Fibroblast of skin of abdomen (primary cell): ENCODE measurements around the gene HSPA2. TPM values are rescaled to one million over a fixed set of nuclear protein-coding genes. Genes with fewer than 3 reads are reported as not detected.

Source experiments
- DNase-seq: peaks from one replicate; pipeline ENCODE4 v3.0.0-alpha.2; 2013
- polyA plus RNA-seq, 2 experiments: library from polyadenylated mRNA; unstranded; fragments of 120-200 nt; gene quantifications; one replicate each; pipeline ENCODE4 v1.2.1, GENCODE V29; 2013; ENCODE audit not compliant: insufficient read length in 2 of 2

The HSPA2 gene
- 51.3 TPM for polyA plus RNA-seq (2013, experiment 1 of 2; ENCODE audit: insufficient read length)
- 53.5 TPM for polyA plus RNA-seq (2013, experiment 2 of 2; ENCODE audit: insufficient read length)

DNA sequence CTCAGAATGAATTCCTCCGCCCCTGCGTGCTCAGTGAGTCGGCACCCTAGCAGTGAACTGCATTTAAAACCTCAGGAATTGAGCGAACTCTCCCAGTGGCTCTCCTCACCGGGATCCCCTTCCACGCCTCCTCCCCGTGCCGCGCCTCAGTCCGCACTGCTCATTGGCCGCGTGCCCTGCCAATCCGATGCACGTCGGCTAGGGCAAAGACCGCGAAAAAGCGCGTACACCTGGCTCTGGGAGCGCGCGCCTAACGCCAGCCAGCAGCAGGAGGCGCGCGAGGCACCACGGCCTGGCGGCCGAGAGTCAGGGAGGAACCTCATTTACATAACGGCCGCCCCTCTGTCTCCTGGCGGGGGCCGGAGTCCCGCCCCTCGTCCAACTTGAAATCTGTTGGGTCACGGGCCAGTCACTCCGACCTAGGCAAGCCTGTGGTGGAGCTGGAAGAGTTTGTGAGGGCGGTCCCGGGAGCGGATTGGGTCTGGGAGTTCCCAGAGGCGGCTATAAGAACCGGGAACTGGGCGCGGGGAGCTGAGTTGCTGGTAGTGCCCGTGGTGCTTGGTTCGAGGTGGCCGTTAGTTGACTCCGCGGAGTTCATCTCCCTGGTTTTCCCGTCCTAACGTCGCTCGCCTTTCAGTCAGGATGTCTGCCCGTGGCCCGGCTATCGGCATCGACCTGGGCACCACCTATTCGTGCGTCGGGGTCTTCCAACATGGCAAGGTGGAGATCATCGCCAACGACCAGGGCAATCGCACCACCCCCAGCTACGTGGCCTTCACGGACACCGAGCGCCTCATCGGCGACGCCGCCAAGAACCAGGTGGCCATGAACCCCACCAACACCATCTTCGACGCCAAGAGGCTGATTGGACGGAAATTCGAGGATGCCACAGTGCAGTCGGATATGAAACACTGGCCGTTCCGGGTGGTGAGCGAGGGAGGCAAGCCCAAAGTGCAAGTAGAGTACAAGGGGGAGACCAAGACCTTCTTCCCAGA is at the start of gene HSPA2:
Gene HSPA2 (plus strand): TSS at position 534 of the 995 bp plus-strand sequence. CDS start 109 bp downstream, at position 643.
- DNase-seq = peak; percentile 100

DNA sequence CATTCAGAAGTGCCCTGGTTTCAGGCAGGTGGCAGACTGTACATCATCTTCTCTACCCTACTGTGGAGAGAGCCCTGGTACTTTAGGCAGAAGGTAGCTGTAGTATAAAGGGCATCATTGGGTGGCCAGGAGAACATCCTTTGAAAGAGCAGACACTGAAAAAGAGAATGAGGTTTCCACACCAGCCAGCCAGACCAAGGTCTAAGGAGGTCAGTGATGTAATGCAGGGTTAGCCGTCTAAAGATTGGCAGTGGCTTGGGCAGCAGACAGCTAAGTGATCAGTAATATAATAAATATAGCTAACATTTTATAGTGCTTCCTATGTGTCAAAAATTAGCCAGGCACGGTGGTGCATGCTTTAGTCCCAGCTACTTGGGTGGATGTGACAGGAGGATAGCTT is 48.9 kb upstream of the HSPA2 start:
- DNase-seq = no peak

DNA sequence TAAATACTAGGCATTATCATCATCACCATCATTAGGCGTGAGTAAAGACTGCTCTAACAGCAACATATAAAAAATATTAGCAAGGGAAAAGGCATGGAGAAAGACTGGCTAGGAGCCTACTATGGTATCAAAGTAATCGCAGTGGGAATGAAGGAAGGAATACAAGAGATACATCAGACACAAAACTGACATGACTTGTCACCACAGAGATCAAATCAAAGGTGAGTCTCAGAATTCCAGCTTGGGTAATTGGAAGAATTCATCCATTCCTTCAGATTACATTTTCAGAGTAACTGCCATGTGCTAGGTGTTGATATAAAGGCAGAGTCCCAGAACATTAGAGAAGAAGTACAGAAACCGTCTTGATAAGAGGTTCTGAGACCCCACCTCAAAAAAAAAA is 47.1 kb upstream of the HSPA2 start:
- DNase-seq = no peak

DNA sequence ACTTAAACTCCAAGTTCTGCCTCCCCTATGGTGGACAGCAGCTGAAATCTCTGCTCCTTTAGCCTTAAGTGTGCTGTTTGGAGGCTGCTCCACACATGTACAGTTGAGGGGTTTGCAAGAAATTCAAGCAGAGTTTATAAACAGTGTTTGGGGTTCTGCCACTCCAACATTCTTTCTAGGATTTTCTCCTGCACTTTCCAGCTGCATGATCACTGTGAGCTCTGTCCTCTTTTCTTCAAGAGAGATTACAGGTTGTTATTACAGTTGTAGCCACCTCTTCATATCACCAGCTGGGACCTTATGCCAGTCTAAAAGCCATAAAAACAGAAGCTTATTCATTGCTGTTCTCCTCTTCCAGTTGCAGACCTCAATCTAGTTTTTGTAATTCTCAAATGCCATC is 45.3 kb upstream of the HSPA2 start:
- no peak for DNase-seq

DNA sequence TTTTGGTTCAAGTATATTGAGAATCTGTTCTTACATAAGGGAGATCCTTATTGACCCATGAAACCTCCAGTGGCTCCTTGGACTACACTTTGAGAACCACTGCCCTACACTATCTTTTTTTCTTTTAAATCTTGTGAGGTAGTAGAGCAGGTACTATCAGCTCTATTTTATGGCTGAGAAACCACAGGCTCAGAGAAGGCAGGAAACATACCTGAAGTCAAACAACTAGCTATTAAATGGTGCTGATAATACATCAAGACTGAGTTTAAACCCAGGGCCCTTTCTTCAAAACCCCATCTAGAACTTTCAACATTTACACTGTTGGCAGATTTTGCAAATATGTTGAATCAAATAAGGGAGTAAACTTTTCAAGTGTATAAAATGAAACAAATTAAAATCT is 43.8 kb upstream of the HSPA2 start:
- no peak for DNase-seq

DNA sequence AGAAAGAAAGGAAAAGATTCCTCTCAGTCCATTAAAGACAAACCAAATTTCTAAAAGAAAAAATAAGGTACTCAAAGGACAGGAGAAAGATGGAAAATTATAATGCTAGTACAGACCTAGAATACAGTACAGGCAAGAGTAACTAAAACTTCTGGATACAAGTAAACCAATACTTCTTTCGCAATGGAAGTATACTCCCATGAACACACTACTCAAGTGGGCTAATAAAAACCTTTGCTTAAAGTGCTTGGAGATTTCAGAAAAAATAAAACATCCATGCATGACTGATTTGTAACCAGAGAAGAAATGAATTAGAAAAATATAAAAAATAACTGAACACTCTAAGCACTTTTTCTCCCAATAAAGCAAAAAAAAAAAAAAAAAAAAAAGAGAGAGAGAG is 40.5 kb upstream of the HSPA2 start:
- no peak for DNase-seq

DNA sequence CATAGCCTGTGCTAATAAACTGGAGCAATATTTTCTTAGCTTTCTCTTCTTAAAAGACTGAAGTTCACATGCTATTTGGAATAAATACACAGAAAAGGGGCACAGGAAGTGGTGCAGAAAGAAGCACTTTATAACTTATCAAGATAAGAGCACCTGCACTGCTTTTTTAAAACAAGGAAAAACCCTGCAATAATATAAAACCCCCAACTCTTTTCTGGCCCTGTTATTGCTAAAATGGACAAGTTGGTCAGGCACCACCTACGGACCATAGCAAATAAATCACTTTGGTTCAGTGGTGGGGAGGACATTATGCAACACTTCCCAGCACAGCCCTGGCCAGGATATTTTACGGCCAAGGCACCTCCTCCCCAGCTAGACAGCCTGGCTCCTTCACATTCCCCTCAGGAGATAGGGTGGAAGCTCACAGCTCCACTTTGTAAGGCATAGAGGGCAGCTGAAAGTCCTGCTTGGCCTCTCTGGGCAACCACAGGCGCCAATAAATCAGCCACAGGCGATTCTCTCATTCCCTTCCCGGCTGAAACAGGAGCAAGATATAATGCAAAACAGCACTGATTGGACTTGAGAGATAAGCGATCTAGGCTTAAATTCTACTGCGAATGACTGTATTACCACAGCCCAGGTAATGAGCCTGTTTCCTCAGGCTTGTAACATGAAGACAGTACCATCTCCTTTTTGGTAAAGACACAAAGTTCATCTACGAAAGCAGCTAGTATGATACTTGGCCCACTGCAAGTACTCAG is 39.0 kb upstream of the HSPA2 start:
- peak; percentile 70 for DNase-seq

DNA sequence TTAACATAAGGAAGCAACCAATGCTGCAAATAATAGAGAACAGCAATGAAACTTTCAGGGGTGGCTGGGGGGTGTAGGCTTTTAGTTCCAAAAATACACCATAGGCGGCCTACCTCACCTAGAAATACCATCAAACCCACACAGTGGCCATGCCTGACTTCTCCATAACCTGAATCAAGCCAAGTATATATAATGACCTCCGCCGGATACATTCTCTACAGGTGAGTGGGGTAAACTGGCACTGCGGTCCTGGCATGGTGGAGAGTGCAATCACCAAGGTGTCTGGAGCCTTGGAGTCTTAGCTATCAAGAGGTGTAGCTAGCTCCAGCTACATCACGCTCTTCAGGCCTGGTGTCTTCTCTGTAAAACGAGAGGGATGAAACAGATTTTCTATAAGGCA is 38.1 kb upstream of the HSPA2 start:
- DNase-seq = no peak

DNA sequence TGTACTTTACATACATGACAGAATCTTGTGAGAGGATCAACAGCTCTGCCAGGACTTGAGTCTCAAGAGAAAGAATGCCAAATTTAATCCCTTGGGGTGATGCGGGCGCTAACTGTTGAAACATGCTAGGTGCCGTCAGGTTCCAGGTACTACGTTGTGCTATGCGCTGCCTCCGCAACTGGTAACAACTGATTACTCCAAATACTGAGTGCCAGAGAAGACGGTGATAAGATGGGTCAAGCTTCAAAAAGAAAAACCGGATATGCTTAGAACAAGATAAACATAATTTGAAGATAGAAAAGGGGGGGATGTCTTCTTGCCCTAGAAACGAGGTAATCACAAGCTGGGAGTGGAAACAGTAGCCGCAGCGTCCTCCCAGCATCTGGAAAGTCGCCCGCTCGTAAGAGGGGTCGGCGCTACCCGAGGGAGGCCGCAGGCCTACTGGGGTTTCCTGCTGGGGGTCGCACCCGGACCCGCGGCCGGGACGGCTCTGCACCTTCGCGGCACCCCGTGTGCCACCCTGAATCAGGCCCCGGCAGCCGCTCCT is 37.6 kb upstream of the HSPA2 start:
- no peak for DNase-seq

DNA sequence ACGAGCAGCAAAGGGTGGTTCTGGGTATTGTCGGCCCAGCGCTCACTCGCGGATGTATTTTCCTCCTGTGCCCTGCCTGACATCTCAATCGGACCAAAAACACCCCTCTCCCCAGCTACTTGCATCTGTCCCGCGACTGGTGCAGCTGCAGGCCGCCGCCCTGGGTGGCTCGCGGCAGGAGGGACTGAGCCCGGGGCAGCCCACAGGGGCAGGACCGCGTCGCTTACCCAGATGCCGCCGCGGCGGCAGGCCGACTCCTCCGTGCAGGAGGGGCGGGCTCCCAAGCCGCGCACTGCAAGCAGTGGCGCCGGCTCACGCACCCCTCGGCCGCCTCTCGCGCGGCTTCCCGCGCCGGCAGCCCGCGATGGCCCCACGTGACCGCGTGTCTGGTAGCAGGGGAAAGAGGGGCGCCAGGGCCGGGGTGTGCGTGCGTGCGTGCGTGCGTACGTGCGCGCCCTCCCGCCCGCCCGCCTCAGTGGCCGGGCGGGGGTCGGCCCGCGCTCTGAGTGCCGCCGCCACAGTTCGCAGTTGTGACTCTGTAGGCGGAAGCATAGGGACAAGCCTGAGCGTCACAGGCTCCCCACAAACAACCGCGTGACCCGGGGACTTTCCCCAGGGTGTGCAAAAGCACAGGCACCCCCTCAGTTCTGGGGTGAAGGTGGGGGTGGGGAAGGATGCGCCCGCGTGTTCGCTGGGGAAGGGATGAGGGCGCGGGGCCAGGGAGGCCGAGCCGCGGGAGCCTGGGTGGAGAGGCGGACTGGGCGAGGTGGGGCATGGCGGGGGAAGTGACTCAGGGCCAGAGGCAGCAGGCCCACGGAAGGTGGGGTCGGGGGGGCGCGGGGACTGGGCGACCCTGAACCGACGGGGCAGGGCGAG is 36.9 kb upstream of the HSPA2 start, which contains the start of gene ZBTB25:
Gene ZBTB25 (minus strand): TSS at position 405 of the 876 bp plus-strand sequence. CDS start 13,305 bp downstream, outside the sequence.
- peak; percentile 96 for DNase-seq

DNA sequence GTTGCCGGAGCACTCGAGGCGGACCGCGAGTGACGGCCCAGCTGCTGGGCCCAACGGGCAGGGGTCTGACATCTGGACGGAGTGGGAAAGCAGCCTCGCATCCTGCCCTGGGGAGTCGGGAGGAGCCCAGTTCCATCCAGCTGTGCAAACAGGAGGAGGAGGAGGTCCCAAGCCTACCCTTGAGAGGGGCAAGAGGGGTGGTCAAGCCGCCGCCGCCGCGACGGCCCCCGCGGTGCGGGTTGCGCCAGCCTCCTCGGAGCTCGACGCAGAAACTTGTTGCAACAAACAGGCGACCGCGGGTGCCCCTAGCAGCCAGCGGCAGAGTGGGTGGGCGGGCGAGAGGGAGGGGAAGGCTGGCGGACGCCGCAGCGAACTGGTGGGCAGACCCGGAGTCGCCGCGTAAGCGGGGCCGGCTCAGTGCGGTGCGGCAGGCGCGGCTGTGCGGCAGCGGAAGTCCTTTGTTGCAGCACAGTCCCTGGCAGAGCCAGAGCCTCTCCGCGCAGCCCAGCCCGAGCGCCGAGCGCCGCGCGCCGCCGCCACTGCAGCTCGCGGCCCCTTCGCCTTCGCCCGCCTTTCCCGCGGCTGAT is 36.1 kb upstream of the HSPA2 start, which contains the start of gene ZBTB1:
Gene ZBTB1 (plus strand): TSS at position 461 of the 587 bp plus-strand sequence. CDS start 16,735 bp downstream, outside the sequence.
- DNase-seq = peak; percentile 88

DNA sequence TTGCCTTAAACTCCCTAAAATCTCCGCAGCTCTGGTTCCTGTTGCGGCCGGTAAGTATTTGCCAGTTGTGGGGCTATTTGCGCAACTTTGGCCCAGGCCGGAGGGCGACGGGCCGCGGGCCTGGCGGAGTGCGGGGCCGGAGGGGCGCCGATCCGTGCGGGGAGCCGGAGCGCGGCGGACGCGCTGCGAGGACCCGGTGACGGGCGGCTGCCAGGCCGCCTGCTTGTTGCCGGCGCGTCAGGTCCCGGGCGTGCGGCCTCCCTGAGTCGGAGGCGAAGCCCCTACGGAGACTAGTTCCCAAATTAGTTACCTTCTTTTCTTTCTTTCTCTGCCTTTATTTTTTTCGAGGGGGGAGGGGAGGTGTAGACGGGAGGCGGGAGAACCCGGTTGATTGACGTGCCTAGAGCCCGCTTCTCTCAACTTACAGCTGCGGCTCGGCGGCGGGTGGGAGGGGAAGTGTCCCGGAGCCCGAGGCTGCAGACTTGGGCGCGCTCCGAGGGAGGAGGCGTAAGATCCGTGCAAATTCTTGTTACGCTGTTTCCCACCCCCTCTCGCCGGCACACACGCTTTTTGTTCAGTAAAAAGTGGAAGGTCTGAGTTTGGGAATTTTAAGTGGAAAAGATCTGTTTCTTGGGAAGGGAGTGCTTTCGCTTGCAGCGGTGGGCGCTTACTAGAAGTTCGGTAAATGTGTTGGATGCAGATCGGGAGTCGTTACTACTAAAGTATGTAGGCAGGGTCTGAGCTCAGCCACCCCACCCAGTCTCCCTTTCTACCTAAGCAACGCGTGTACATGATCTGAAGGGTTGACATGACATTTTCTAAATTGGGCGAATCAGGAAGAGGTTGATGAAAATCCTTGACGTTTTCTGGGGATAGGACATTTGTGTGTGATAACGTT is 35.4 kb upstream of the HSPA2 start:
- DNase-seq = peak; percentile 91

DNA sequence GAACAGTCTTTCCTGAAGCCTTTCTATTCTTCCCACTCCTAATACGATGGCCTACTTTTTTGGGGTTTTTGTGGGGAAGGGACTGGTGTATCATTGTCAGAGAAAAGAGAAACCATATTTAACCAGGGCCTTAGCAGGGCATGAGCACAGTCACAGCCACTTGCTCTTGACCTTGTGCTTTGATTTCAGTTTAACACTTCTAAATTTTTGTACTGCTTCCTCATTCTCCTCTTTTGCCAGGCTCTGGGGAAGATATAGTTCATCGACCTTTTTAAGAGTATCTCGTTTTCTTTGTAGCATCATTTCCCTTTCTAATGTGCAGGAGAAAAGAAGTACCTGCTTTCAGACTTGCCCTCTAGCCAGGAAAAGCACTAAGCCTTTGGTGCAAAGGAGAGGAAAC is 33.8 kb upstream of the HSPA2 start:
- no peak for DNase-seq

DNA sequence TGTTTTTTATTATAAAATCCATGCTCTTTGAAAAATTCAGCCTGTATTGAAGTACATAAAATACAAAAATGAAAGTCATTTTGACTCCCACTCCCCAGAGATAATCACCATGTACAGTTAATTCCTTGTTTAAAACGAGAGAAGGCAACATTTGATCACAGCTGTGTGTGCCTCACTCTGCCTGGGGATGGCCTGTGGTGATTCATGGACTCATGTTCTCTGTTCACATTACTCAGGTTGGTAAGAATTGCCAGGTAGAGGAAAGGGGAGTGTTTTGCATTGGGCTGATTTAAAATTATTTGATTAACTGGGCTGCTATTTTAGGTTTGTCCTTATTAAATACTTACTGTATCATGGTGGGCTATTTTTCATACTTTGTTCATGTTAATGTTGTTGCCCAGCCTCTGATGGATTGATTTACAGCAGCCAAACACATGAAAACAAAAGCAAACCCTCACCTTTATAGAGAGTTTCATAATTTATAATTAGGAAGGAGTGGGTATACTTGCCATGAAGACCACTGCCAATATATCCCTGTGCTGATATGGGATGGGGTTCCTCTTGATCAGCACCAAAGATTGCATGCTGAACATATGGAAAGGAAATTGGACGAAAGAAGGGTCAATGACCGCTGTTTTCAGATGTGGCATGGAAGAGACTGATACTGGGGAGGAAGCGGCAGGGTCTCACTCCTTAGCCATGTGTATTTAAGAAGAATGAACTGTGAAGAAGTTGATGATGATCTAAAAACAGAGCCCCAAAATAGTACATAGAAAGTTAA is 33.0 kb upstream of the HSPA2 start:
- no peak for DNase-seq

DNA sequence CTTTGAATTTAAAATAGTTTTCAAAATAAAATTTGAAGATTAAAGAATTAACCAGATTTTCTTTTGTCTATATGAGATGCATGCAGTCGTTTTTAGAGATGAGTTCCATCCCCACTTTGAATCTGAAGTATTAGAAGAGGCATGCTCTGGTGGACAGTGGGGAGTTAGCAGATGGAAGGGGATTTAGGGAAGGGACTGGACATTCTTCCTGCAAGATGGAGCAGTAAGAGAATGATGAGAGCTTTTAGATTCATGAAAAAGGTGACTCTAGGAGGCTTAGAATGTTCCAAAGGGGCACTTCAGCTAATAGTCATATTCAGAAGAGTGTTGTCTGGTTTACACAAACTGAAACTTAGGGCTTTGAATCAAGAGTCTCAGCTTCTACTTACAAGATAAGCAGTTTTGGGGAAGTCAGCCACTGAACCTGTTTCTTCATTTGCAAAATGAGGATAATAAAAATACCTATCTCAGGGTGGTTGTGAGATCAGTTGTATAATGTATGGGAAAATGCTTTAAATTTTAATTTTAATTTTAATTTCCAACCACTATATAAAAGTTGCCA is 32.2 kb upstream of the HSPA2 start:
- DNase-seq = no peak

DNA sequence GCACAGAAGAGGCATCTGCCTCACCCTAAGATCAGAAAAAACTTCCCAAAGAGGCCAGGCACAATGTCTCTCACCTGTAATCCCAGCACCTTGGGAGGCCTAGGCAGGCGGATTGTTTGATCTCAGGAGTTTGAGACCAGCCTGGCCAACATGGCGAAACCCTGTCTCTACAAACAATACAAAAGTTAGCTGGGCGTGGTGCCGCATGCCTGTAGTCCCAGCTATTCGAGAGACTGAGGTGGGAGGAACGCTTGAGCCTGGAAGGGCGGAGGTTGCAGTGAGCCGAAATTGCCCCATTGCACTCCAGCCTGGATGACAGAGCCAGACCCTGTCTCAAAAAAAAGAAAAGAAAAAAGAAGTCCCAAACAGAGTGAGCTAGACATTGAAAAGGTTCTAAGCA is 31.5 kb upstream of the HSPA2 start:
- no peak for DNase-seq

DNA sequence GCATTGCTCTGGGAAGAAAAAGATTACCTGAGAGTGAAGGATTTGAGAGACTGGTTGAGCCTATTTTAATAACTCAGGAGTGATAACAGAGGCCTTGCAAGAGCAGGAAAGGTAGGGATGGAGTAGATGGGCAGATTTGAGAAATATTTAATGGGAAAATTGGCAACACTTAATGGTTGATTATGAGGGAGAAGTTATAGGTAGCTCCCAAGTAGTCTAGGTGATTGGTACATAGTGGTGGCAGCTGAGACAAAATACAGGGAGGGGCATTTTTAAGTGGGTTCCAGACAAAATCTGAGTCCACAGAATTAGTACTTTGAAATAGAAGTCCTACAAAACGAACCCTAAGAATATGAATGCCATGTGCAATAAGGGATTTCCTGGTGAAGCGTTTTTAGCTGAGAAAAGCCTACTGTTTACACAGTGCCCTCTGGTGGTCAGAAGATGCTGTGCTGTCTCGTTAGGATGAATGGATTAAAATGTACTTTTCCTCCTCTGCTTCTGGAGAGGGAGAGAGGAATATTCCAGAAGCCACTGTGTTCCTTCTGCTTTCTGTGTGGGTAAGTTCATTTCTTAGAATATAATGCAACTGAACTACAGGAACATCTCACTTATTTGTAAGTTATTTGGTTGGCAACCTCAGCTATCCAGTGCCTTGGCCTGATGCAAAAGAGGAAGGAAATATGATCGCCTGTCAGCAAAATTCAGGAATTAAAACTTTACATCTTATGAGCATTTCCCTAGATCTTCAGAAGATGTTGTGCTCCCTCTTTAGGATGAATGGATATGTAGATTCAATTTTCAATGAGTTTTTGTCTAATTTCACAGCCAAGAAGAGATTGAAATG is 29.5 kb upstream of the HSPA2 start:
- peak; percentile 55 for DNase-seq

DNA sequence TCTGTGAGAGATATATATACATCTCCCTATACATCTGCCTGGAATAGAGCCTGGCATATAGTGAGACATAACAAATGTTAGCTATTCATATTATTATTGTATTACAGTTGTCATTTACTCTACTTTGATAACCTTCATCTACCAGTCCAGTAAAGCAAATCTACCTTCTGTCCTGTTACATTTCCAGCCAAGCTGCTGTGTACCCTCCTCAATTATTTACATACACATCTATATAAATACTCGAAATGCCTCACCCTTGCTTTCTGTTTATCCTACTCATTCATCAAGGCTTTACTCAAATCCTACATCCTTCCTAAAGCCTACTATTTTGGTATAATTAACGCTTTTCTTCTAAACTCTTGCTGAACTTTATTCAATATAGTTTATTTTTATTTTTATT is 27.3 kb upstream of the HSPA2 start:
- no peak for DNase-seq
